ENCODE data around the gene EFNB3.

EFNB3 gene

DNA sequence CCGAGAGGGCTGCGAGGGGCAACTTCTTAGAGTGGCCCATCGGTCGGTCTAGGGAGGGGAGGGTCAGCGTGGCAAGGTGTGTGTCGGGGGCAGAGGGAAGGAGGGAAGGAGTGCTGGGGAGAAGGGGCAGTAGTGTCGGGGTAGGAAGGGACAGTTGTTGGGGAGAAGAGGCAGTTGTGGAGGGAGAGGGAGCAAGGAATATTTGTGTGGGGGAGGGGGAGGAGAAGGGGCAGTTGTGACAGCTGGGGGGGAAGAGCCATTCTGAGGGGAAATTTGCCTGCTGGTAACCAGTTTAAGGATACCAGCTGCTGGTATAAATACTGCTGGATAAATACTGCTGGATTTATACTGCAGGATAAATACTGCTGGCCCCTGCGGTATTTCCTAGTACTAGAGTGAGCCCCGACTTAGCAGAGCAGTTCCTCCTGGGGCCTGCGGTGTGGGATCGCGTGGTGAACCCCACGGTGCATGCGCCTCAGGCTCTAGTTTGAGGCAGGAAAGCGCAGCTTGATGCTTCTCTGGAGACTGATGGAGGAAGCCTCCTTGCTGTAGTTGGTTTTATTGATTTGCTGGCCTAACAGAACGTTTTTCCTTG is 12.9 kb downstream of the EFNB3 start:
- DNase-seq (ENCODE audit: low read depth), result no peak

DNA sequence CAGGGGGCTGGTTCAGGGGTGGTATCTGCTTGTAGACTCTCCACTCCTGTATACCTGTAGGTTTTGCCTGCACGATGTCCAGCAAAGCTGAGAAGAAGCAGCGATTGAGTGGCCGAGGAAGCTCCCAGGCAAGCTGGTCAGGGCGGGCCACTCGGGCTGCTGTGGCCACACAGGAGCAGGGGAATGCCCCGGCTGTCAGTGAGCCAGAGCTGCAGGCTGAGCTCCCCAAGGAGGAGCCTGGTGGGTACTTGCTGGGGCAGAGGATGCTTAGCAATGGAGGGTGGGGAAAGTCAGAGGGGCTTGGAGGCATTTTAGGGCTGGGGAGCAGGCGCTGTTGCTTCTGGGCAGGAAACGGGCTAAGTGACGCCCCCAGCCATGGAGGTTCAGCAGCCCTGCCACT is 14.7 kb downstream of the EFNB3 start:
- DNase-seq (ENCODE audit: low read depth), result no peak

GRCh38 chr17:7720125-7720524 is 15.1 kb downstream of the EFNB3 start:
- DNase-seq (ENCODE audit: low read depth), result no peak

DNA sequence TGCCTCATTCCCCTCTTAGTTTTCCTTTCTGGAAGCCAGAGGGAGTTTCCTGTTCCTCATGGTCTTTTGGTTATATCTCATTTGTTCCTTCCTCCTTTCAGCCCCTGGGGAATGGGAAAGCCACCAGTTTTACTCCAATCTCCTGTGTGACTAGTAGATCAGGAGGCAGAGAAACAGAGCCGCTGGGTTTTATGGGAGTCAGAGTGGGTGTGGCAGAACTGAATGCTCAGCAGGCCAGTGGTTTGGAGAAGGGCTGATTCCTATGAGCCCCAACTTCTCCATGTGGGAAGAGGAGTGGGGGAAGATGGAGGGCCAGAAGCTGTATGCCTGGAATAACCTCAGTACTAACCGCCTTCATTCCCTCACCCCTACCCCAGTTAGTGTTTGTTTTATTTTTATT is 16.6 kb downstream of the EFNB3 start:
- DNase-seq (ENCODE audit: low read depth), result no peak

DNA sequence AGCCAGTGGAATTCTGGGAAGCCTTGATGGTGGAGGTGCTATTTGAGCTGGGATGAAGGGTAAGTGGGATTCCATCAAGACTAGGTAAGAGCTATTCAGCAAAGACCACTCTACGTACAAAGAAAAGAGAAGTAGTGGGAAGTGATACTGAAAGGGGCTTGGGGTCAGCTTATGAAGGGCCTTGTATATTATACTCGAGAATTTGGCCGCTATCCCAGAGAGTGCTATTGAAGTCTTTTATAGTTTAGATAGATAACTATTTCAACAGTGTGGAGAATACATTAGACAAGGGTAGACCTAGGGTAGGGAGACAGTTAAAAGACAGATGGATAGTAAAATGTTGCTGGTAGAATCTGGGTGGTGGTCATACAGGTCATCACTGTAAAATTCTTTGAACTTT is 22.9 kb downstream of the EFNB3 start:
- DNase-seq (ENCODE audit: low read depth), result no peak

DNA sequence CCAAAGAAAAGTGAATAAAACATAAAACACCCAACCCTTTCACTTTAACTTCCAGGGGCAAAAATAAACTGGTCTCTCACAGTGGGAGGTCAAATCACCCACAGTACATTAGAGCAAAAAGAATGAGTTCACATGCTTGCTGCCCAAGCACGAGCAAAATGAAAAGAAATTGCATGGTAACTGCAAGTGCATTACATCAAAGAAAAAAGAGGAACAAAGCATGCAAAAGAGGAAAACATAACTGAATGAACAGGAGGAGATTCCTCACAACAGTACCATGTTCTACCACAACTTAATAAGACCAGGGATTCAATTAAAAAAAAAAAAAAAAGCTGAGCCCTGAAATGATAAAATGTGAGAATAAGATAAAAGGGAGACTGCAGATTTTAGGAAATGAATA is 24.8 kb downstream of the EFNB3 start:
- DNase-seq (ENCODE audit: low read depth), result no peak

GRCh38 chr17:7732981-7733539 is 28.1 kb downstream of the EFNB3 start:
- DNase-seq (ENCODE audit: low read depth), result no peak

DNA sequence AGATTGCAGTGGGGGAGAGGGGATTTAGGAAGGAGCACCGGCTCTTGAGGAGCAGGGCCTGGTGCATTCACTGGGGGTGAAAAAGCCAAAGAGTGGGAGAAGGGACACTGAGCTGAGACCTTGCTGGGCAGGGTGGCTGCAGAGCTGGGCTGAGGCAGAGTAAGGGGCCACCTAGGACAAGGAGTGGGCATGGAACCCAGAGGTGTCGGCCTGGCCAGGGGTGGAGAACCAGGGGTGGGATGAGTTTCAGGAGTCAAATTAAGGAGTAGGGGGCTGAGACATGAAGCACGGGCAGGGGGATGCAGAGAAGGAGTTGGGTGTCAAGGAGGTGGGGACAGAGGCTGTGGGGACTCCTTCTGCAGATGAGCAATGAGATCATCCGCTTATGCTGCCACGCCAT is 32.6 kb downstream of the EFNB3 start:
- DNase-seq (ENCODE audit: low read depth), result no peak

DNA sequence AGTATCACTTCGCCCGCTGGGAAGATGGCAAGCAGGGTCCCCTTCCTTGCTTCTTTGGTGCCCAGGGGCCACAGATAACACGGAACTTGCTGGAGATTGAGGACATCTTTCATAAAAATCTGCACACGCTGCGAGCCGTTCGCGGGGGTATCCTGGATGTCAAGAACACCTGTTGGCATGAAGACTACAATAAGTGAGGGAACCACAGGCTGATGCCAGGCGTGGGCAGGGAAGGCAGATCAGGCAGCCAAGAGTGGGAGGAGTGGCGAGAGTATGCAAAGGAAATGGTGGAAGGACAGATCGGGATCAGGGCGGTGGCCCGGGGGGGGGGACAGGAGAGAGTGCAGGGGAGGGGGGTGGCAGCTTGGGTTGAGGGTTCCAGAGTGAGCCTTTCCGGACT is 34.7 kb downstream of the EFNB3 start:
- no peak for DNase-seq (ENCODE audit: low read depth)

DNA sequence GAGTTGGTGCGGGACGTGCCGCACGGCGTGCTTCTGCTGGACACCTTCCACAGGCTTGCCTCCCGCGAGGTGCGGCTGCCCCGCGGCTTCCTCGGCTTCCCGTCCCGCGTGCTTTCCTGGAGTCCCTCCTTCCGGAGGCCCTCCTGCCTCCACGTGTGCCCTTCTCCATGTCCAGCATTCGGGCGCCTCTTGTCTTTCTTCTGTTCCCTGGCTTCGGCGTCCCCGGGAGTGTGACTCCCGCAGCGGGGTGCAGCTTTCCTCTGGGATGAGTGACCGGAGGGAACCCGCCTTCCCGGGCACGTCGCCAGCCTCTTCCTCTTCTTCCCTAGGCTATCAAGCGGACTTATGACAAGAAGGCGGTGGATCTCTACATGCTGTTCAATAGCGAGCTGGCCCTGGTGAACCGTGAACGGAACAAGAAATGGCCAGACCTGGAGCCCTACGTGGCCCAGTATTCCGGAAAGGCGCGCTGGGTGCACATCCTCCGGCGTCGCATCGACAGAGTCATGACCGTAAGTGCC is 35.5 kb downstream of the EFNB3 start:
- DNase-seq (ENCODE audit: low read depth), result no peak

DNA sequence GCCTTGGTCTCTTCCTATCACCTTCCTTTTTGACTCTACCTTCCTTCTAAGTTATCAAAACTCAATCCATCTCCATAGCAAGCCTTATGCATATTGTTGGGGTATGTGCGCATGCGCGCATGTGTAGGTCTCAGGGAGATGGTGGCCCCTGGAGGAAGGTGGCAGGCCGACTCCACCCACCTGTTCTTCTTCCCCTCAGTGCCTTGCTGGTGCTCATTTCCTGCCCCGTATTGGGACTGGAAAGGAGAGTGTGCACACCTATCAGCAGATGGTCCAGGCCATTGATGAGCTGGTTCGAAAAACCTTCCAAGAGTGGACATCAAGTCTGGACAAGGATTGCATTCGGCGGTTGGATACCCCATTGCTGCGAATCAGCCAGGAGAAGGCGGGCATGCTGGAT is 37.7 kb downstream of the EFNB3 start:
- no peak for DNase-seq (ENCODE audit: low read depth)

- no peak for DNase-seq (ENCODE audit: low read depth)
Measured at GRCh38 chr17:7744416-7744815, 39.4 kb downstream of the EFNB3 start.

DNA sequence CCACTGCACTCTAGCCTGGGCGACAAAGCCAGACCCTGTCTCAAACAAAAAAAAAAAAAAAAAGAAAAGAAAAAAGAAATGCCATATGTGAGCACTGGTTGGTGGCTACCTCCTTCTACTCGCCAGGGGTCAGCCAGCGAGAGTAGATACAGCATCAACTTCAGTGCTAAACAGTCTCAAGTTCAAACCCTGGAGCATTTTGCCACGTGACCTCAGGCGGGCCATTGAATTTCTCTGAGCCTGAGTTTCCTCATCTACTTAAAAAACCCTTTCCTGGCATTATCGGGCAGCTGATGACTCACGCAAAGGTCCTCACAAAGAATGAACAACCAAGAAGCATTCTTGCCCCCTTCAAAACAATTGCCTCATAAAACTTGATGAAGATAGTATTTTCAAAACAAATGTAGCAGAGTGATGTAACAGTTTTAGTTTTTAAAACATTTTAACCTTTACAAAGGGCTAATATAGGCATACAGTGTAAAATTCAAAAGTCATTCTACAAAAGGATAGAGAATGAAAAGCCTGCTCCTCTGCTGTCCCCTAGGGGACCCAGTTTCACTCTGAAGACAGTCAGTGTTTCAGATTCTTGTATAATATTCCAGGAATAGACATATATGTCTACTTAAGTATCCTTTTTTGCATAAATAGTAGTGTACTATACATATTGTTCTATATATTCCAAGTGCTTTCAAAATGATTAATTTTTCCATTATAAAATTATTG is 40.9 kb downstream of the EFNB3 start:
- DNase-seq (ENCODE audit: low read depth), result no peak

- DNase-seq (ENCODE audit: low read depth), result no peak
Measured at GRCh38 chr17:7747635-7748071, 42.7 kb downstream of the EFNB3 start.

- no peak for DNase-seq (ENCODE audit: low read depth)
Measured at GRCh38 chr17:7748076-7748775, 43.2 kb downstream of the EFNB3 start.

GRCh38 chr17:7750321-7750821 is 45.4 kb downstream of the EFNB3 start:
- DNase-seq (ENCODE audit: low read depth), result no peak

- no peak for DNase-seq (ENCODE audit: low read depth)
Measured at GRCh38 chr17:7754656-7755055, 49.7 kb downstream of the EFNB3 start.

DNA sequence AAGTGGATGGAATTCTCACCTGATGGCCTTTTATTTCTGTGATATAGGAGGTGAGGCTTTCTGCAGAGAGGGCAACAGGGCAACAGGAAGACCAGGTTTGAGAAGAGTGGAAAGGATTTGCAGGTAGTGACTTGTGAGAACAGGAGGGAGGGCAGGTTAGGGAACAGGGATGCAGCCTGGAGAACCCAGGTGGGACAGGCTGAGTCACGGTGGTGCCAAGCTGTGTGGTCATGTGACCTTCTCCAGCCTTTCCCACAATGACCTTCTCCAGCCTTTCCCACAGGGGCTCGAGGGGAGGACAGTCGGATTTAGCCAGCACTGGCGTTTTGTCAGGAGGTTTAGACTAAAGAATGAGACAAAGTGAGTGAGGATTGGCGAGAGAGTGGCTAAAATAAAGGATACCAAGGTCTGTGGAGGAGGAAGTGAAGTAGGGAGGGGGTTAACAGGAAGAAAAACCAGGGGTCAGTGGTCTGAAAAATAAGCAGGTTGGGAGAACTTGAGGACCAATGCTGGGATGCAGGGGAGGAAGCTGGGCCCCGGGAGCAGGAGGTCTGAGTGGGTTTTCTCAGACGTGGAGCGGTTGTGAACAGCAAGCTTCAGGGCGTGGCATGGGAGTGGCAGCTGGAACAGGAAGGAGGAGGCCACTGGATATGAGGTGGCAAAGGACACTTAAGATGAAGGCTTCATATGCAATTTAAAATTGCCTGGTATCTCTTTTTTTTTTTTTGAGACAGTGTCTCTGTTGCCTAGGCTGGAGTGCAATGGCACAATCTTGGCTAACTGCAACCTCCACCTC is 50.3 kb downstream of the EFNB3 start:
- DNase-seq (ENCODE audit: low read depth), result no peak

DNA sequence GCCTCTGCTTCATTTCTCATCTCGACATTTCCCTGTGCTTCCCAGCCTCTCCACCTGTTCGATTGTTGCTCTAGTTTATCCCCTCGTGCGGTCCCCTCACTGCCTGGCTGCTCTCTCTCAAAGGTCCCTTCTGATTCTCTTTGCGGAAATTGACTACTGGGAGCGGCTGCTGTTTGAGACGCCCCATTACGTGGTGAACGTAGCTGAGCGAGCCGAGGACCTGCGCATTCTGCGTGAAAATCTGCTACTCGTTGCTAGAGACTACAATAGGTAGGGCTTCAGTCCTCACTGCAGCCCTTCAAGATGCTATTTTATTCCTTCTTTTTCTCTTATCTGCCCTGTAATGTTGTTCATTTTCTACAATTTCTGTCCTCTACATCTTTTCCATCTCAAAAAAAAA is 52.0 kb downstream of the EFNB3 start:
- no peak for DNase-seq (ENCODE audit: low read depth)

Data from T-helper 22 cell (primary cell).